ENCODE data around the gene CAPN9.

The CAPN9 gene

DNA sequence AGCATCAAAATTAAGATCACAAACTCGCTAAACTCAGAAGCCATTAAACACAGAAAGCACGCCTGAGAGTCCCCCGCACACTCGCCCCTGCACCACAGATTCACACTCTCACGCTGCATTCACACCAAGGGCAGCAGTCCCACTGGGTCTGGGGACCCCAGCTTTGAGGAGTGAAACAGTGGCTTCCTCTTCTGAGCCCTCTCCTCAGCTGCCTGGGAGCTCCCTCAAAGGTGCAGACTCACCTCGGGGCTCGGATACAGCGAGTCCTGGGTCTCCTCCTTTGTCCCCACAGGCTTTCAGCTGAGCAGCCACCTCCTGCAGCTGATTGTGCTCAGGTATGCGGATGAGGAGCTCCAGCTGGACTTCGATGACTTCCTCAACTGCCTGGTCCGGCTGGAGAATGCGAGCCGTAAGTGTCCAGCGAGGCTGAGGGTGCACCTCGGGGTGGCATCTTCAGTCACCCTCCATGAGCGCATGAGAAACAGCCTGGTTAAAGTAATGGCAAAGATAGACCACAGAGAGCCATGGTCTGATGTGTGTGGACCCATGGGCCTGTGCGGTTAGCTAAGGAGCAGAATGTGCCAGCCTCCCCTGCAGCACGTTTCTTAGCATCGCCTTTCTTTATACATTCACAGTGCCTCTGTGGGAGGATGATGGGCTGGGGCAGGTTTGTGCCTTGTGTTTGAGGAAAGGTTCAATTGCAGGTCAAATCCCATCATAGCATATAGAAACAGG is 47.9 kb downstream of the CAPN9 start:
- DNase-seq (ENCODE audit: low read depth in 2 of 2), result no peak

DNA sequence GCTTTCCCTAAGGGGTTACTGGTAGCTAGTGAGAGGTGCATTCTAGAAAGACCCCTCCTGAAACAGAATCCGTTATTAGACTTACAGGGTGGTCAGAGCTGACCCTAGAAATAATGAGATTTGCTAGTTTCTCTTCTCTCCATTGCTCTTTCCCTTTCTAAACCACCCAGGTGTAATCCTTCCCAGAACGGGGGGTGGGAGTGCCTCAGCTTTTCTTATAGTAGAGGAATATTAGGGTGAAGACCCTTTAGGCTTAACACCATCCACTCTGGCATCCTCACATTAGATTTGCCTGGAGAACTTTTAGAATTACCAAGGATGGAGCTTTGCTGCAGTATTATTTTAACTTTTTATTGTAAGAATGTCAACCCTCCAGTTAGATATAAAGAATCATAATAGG is 49.4 kb downstream of the CAPN9 start:
- DNase-seq (ENCODE audit: low read depth in 2 of 2), result no peak

DNA sequence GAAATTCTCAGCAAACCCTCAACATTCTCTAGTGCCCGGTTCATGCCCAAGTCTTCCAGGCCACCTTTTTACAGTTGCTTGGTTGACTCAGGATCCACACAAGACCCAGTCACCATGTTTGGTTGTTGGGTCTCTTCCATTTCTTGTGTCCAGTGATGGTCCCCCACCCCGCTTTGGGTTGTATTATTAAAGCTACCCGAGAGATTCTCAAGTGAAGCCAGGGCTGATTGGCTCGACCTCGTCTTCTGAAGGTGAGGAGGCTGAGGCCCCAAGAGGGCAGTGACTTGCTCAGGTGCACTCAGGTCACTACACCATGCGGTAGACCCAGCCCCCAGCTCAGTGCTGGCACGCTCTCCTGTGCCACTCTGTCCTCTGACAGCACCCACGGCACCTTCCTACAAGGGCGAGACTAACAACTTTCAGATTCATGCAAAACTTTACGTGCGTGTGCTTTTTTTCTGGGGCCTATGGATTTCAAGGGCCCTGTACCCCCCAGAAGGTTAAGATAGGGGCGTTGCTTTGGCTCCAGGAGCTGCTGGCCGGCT is 50.3 kb downstream of the CAPN9 start:
- DNase-seq (ENCODE audit: low read depth in 2 of 2), result no peak

DNA sequence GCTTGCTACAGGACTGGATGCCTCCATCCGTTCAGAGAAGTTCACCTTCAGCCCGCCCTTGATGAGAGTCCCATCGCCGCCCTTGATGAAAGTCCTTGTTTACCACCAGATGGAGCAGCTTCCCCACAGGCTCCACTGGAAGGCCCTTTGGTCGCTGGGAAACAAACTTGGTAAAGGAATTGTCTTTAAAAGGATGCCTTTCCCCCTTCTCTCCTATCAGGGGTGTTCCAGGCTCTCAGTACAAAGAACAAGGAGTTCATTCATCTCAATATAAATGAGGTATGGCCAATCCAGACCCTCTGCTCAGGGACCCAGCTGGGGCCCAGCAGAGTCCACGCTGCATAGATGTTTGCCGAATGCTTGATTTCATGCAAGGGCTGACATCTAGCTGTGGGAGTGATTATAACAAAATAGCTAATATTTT is 50.8 kb downstream of the CAPN9 start:
- DNase-seq (ENCODE audit: low read depth in 2 of 2), result no peak

DNA sequence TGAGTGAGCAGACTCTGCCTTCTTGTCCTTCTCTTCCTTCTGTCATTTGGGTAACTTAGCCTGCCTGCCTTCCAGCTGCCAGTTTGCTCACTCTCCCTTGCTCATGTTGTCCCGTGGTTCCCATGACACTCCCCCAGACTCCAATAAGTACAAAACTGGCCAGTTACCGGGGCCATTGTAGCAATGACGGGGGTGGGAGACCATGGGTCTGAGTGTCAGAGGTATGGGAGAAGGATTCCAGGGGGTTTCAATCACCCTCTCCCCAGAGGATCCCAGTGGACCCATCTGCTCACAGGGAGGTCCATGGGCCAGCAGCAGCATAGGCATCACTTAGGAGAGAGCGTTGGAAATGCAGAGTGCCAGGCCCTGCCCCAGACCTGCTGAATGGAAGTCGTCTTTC is 51.3 kb downstream of the CAPN9 start:
- no peak for DNase-seq (ENCODE audit: low read depth in 2 of 2)

DNA sequence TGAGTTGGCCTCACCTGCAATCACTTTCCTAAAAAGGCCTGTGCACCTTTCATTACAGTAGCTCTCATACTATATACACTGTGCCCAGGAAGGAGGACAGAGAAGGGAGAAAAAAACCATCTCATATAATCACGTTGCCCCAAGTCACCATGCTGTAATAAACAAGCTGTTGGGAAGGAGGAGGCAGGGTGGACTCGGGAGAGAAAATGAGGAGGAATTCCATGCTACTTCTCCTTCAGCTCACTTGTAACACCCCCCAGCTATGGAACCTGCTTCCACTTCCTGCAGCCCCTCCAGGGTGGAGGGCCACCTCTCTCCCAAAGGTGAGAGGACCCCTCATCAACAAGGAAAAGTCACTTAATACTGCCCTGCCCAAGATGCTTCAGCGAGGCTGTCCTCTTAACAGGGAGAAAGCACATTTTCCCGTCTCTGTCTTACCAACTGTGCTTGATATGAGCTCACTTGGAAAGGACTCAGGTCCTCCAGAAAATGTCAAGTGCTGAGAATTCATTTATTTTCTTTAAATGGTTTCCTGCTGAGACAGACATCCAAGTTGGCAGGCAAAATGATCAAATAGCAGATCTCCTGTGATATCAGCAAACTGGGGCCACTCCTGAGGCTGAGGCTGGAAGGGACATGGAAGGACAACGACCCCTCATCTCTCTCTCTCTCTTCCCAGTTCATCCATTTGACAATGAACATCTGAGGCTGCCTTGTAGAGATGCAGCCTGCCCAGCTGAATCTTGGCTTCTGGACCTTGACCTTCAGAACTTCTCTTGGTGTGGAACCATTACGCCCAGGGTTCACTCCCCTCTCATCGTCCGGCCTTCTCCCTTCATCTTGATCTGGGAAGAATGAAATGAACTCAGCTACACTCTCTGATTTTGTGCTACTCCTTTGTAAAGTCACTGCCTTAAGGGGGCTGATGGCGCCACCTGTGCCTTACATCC is 54.0 kb downstream of the CAPN9 start:
- DNase-seq (ENCODE audit: low read depth in 2 of 2), result no peak

DNA sequence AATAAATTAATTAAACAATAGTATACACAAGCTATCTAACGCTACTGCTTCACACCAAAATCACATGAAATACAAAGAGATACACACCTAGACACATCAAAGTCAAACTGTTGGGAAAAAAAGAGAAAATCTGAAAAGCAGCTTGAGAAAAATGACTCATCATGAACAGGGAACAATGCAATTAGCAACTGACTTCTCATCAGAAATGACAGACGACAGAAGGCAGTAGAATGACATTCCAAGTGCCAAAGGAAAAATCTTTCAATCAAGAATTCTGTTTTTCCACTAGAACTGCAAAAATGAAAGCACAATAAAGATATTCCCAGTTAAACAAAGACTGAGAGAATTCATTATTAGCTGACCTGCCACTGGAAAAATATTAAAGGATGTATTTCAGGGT is 57.2 kb downstream of the CAPN9 start:
- DNase-seq (ENCODE audit: low read depth in 2 of 2), result no peak

DNA sequence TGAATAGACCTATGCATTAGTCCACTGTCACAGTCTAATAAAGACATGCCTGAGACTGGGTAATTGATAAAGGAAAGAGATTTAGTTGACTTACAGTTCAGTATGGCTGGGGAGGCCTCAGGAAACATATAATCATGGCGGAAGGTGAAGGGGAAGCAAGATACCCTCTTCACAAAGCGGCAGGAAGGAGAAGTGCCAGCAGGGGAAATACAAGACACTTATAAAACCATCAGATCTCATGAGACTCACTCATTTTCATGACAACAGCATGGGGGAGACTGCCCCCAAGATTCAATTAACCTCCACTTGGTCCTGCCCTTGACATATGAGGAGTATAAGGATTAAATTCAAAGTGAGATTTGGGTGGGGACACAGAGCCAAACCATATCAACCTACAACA is 59.4 kb downstream of the CAPN9 start:
- no peak for DNase-seq (ENCODE audit: low read depth in 2 of 2)

DNA sequence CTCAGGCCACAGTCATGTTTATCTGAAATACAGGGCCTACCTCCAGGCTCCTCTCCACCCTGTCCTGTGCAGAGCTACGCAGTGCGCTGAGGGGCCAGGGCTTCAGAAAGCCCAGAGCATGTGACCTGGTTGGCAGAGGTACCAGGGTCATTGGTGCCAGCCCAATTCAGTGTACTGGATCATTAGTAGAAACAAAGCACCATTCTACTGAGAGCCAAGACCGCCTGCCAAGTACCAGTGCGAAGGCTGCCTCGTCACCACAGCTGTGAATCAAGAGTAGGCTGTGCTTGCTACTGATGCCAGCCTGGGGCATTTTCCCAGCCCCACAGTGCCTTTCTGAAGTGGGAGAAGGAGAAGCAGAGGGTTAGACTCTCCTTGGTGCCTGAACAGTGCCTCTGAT is 59.8 kb downstream of the CAPN9 start:
- no peak for DNase-seq (ENCODE audit: low read depth in 2 of 2)

DNA sequence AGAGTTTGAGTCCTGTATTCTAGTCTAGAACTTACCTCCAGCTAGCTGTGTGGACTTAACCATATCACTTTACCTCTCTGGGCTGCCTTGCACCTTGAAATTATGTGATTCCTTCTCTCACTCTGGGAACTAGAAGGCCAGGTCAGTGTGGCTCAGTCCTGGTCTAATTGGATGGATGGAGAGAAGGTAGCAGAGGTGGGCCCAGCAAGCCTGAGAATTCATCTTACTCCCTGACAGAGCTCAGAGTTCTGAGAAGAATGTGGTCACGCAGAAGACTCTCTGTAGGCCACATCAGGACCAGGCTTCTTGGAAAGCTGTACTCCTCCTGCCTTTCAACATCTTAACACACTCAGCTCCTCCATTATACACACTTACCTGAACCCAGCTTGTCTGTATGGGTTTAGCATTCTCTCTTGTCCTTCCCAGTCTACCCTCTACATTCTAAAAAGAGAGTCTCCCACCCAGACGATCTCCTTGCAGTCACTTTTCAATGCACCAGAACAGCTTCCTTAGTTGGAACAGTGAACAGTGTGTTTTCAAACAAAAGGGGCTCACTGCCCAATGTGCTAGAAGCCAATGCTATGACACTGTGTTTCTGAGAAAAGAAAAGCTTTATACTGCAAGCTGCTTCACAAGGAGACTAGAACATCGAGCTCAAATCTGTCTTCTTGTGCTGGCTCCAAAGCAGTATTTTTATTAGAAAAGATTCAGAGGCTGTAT is 60.5 kb downstream of the CAPN9 start:
- DNase-seq (ENCODE audit: low read depth in 2 of 2), result no peak

DNA sequence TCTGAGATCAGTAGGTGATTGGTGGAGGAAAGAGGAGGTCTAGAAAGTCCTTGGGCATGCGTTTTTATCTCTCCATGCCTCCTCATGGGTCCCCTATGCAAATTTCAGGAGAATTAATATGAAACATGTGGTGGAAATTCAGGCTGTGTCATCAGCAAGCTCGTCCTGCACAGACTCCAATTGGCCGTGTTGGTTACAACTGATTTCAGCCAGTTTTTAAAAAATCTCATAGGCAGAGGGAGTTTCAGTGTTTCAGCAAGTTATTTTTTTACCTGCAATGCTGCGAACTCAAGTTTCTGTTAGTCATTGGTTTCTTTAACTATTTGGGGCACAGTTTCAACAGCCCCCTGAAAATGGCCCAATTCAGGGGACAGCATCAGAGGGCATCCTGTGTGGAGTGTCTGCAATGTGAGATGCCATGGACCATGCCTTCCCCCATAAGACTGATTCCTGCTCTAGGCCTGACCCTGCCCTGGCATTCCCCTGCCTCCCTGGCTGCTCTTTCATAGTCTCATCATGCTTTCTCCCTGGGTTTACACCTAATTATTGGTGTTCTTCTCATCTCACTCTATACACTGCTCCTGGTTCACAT is 61.2 kb downstream of the CAPN9 start:
- DNase-seq (ENCODE audit: low read depth in 2 of 2), result no peak

DNA sequence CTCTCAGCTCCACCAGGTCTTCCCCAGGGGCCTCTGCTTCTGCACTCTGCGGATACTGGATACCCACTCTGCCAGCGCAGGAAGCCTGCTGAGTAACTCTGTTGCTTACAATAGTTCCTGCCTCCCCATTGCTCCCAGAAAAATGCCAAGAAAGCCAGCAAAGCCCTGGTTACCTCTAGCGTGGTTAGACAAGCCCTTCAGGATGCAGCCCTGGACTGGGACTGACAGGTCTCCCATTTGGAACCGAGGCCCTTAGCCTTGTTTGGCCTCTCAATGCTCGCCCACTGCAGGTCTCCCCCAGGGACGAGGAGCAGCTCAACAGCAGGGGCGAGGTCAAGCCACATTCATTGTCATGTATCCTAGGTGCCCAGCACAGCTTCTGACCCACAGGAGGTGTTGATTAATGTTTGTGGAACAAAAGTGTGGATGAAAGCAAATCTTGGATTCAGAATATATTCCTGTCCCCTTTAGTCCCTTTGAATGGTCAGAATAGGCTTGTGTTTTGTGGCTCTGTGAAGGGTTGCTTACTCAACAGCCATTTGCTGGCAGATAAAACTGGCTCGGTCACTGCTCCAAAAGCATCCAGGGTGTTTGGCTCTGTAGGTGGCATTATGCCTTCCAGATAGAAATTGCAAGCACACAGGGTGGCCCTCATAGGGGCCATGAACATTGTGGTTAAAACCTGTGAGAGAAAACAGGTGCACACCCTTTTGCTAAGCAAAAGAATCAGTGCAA is 62.2 kb downstream of the CAPN9 start:
- no peak for DNase-seq (ENCODE audit: low read depth in 2 of 2)

DNA sequence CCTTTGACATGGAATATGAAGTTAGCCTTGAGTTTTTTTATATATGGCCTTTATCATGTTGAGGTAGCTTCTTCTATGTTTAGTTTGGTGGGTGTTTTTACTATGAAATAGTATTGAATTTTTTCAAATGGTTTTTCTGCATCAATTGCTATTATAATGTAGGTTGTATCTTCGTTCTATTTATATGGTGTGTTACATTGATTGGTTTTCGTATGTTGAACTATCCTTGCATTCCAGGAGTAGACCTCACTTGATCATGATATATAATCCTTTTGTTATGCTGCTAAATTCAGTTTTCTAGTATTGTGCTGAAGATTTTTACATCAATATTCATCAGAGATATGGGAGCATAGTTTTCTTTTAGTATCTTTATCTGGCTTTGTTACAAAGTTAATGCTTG is 65.4 kb downstream of the CAPN9 start:
- DNase-seq (ENCODE audit: low read depth in 2 of 2), result no peak

DNA sequence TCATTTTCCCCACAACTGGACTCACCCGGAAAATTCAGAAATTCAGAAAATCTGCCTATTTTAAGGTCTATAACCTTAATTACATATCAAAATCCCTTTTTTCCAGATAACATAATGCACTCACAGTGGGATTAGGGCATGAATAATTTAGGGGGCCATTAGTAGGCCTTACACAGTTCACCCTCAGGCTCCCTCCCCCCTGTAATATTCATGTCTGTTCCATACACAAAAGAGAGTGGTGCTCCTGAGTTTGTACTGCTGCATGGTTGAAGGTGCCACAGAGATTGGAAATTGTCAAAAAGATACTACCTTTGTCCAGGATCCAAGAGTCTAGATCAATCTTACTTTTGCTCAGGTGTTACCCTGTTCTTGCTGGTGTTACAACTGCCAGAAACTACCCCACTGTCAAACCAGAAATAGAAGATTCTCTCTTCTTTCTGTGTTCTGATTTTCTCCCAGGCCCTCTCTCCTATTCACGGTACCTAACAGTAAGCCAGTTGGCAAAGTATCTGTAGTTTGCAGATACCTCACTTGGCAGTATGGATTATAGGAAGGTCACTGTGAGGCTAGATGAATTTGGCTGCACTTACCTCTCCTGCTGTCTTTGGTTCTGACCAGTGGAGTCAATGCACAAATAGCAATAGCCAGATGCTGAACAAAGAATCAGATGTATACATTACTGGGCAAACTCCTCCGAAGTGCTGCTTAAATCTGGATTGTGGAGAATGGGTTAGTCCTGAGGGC is 67.9 kb downstream of the CAPN9 start:
- DNase-seq (ENCODE audit: low read depth in 2 of 2), result no peak

DNA sequence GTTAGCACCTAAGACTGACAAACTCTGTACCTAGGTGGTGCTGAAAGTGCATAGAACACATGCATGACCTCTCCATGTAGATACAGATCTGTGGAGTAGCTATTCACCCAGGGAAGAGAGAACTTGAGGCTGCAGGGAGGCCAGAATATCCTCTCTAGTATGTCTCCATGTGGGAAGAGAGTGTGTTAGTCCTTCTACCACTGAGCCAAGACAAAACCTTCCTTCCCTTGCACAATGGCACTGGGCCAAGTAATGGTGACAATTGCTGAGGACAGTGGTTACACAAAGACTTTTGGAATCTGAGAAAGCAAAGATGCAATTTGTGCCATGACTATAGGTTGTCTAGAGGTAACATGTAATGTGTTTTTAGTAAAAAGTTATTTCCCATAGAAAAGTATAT is 68.8 kb downstream of the CAPN9 start:
- DNase-seq (ENCODE audit: low read depth in 2 of 2), result no peak

DNA sequence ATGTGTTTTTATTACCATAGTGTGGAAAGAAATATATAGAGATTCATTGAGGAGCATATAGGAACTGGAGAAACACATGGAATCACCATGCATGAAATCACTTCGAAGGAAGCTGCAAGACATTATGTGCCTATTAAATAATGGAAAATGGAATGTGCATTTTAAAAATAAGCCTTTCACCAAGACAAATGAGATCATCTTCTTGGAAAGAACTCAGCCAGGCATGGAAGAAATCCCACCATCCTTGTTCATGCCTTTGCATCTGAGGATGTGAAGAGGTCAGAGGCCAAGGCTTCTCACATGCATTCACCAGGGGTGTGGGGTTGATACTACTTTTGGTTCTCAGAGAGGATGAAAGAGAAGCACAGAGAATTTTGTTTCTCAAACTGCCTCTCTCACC is 71.2 kb downstream of the CAPN9 start:
- DNase-seq (ENCODE audit: low read depth in 2 of 2), result no peak

DNA sequence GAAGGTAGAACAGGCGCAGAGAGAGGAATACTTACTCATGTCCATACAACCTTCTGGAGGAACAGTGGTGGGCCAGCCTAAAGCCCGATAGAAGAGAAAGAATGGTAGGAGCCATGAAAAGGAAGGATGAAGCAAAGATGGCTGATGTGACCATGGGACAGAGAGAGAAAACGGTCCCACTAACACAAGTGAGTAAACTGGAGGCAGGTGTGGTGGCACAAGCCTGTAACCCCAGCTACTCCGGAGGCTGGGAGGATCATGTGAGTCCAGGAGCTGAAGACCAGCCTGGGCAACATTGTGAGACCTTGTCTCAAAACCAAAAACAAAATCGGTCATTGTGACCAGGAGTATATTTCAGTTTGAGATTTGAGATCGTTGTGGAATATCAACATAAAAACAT is 71.7 kb downstream of the CAPN9 start:
- no peak for DNase-seq (ENCODE audit: low read depth in 2 of 2)

DNA sequence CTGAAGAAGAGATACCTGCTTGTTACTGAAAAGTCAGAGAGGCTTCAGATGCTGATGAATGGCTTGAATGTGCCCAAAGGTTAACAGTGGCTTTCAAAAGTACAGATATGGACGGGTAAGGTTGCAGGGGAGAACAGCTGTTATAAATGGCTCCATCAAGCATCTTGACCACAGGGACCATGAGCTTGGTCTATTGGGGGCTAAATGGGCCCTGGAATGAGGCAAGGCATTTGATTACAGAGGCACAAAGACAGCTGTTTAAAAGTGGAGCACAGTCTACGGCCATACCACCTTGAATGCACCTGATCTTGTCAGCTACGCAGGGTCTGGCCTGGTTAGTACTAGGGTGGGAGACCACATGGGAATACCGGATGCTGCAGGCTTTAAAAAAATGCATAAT is 72.8 kb downstream of the CAPN9 start:
- DNase-seq (ENCODE audit: low read depth in 2 of 2), result no peak

DNA sequence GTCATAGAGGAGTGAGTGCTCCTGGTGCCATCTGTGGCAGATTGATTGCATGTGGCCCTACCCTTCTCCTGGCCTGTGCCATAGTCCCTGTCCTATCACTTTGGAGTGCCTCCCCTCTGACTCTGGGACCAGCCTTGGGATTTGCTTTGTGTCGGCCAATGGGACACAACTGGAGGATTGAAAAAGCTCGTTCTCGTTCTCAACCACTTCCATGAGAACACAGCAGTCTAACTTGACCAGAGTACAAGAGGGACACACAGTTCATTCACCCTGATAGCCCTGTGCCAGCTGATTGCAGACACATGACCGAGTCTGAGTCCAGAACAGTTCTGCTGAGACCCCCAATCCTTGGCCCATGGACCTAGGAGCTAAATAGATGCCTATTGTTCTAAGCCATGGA is 73.4 kb downstream of the CAPN9 start:
- no peak for DNase-seq (ENCODE audit: low read depth in 2 of 2)

DNA sequence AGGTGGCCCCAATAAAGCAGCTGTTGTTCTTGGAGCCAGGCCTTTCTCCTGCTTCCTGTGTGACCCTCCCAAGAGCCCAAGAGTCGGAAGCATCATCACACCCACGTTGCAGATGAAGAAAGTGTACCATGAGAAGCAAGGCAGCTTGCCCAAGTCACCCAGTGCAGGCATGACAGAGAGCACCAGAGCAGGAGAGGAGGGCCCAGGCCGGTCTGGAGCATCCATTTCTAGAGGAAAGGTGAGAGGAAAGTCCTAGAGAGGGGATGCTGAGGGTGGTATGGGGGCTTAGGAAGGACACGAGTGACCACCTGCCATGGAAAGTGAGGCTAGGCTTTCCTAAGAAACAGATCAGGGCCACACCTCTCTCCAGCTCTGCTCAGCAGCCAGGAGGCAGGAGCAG is 74.2 kb downstream of the CAPN9 start:
- DNase-seq (ENCODE audit: low read depth in 2 of 2), result no peak

All from stimulated activated CD8-positive, alpha-beta memory T cell treated with anti-CD3 and anti-CD28 coated beads, Interleukin-7, amount 100 ng/mL, for 1 hour (primary cell).